ENCODE measurements around the gene SOX10. TPM values are rescaled to one million over a fixed set of nuclear protein-coding genes. Genes with fewer than 3 reads are reported as not detected.
"Not testable (repeated sequence)": the region's sequence is repeated elsewhere in the genome, so short reads cannot be mapped to it uniquely, and the experiment has no call there.

The SOX10 gene
- total RNA-seq, 1 experiment from 2014 or later: 2.4 TPM

DNA sequence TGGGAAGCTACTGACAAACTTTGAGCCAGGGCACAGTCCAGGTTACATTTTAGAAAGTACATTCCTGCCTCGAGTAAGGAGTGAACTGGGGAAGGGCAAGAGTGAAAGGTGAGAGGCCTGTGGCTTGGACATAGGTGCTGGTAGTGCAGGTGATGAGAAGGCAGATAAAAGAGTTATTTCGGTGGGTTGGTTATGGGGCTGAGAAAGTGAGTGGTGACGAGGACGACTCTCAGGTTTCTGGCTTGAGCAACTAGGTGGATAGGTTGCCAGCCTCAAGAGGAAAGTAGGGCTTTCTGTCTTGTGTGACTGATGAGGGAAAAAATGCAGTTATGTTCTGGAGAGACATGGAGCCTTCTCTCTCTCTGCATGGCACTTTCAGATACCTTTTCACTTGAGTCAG, 27.1 kb downstream of the SOX10 start:
- Histone ChIP-seq H3K9me3 (ENCODE audit: control insufficient read depth, low read depth, low read length) (no peaks in the 10 kb centered on the region), H3K14ac (ENCODE audit: insufficient read depth, low read length) (no peak overlapping the region), H3K4me2 (ENCODE audit: insufficient read depth, insufficient read length, low read length) (no peak overlapping the region), H3K4me1 (ENCODE audit: insufficient read depth, low read length) (no peaks in the 10 kb centered on the region), H3K27me3 (ENCODE audit: insufficient read depth, low read length) (no peaks in the 10 kb centered on the region), H4K91ac (ENCODE audit: insufficient read length, low read depth, low read length) (no peak overlapping the region), H2AK5ac (ENCODE audit: insufficient read length, low read length) (no peak overlapping the region), H3K56ac (ENCODE audit: insufficient read length, low read depth, low read length) (no peak overlapping the region), H3K27ac (ENCODE audit: insufficient read length, low read depth, low read length) (no peak overlapping the region), H4K20me1 (ENCODE audit: control insufficient read depth, insufficient read depth, insufficient read length) (no peaks in the 10 kb centered on the region), H2BK120ac (ENCODE audit: low read depth, low read length, poor library complexity, severe bottlenecking) (no peak overlapping the region), H3K9ac (ENCODE audit: extremely low read depth, insufficient read length, low read length) (no peak overlapping the region), H2BK12ac (ENCODE audit: insufficient read length, low read depth, low read length) (no peak overlapping the region), H4K8ac (replicated peaks; ENCODE audit: insufficient read length, low read depth, low read length) (no peak overlapping the region), H2BK15ac (ENCODE audit: low read depth, low read length) (no peak overlapping the region), H3K23me2 (ENCODE audit: insufficient read length, low read depth, low read length, poor library complexity, severe bottlenecking) (peaks cover 13% of the 10 kb centered on the region), H2BK20ac (ENCODE audit: low read depth, low read length, poor library complexity, severe bottlenecking) (no peak overlapping the region), H3K23ac (ENCODE audit: insufficient read length, low read depth, low read length) (no peak overlapping the region), H3T11ph (ENCODE audit: low read length) (no peak overlapping the region), H4K5ac (ENCODE audit: insufficient read length, low read depth, low read length) (no peak overlapping the region), H3K79me2 (ENCODE audit: insufficient read depth, low read length) (peaks cover 6% of the 10 kb centered on the region; the same call in 1 of the 2 replicates), H2BK5ac (ENCODE audit: insufficient read length, low read length) (no peak overlapping the region), H2AFZ (ENCODE audit: low read length) (no peak overlapping the region), H3K18ac (ENCODE audit: insufficient read length, low read depth, low read length) (no peak overlapping the region), H3K4ac (ENCODE audit: low read depth, low read length) (no peak overlapping the region), H3K79me1 (ENCODE audit: insufficient read depth, low read depth, low read length, poor library complexity, severe bottlenecking) (peaks cover 7% of the 10 kb centered on the region)
- Mint-ChIP-seq H3K4me3 (no peak overlapping the region), H3K27ac (no peak overlapping the region), H3K27me3 (ENCODE audit: low read depth) (peaks cover 2% of the 10 kb centered on the region), H3K36me3 (ENCODE audit: insufficient read depth in 1 of 3, low read depth in 3 of 3) (peaks cover 40 to 61% (median 53%) of the 10 kb centered on the region in 3 experiments), H3K4me1 (peaks cover 15 to 16% of the 10 kb centered on the region in 2 experiments), H3K9me3 (no peaks in the 10 kb centered on the region)
- WGBS (ENCODE audit: extremely low coverage, insufficient read length, low lambda C conversion rate): 100% methylated on average over 1 of the region's 4 CpGs
- TF ChIP-seq, protein P1, sequence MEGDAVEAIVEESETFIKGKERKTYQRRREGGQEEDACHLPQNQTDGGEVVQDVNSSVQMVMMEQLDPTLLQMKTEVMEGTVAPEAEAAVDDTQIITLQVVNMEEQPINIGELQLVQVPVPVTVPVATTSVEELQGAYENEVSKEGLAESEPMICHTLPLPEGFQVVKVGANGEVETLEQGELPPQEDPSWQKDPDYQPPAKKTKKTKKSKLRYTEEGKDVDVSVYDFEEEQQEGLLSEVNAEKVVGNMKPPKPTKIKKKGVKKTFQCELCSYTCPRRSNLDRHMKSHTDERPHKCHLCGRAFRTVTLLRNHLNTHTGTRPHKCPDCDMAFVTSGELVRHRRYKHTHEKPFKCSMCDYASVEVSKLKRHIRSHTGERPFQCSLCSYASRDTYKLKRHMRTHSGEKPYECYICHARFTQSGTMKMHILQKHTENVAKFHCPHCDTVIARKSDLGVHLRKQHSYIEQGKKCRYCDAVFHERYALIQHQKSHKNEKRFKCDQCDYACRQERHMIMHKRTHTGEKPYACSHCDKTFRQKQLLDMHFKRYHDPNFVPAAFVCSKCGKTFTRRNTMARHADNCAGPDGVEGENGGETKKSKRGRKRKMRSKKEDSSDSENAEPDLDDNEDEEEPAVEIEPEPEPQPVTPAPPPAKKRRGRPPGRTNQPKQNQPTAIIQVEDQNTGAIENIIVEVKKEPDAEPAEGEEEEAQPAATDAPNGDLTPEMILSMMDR (conservative IDR thresholded peaks at IDR 0.05): no peak
- no peak for DNase-seq

DNA sequence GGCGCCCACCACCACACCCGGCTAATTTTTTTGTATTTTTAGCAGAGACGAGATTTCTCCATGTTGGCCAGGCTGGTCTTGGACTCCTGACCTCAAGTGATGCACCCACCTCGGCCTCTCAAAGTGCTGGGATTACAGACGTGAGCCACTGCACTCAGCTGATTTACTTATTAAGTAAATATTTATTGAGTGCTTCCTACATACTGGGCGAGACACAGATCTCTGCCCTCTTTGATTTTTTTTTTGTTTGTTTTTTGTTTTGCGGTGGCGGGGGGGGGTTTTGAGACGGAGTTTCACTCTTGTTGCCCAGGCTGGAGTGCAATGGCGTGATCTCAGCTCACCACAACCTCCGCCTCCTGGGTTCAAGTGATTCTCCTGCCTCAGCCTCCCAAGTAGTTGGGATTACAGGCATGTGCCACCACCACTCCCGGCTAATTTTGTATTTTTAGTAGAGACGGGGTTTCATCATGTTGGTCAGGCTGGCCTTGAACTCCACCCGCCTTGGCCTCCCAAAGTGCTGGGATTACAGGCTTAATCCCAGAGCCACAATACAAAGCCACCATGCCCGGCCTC, 28.4 kb downstream of the SOX10 start:
- H3K27me3 Mint-ChIP-seq (ENCODE audit: low read depth); H3K79me2 ChIP-seq (ENCODE audit: insufficient read depth, low read length); H3K18ac ChIP-seq (ENCODE audit: insufficient read length, low read depth, low read length); H3K4ac ChIP-seq (ENCODE audit: low read depth, low read length); H3K4me1 ChIP-seq (ENCODE audit: insufficient read depth, low read length); H2BK20ac ChIP-seq (ENCODE audit: low read depth, low read length, poor library complexity, severe bottlenecking); H2AK5ac ChIP-seq (ENCODE audit: insufficient read length, low read length); H3T11ph ChIP-seq (ENCODE audit: low read length); H3K56ac ChIP-seq (ENCODE audit: insufficient read length, low read depth, low read length); H3K79me1 ChIP-seq (ENCODE audit: insufficient read depth, low read depth, low read length, poor library complexity, severe bottlenecking); H3K27me3 ChIP-seq (ENCODE audit: insufficient read depth, low read length); H2BK120ac ChIP-seq (ENCODE audit: low read depth, low read length, poor library complexity, severe bottlenecking); H4K5ac ChIP-seq (ENCODE audit: insufficient read length, low read depth, low read length); H2AFZ ChIP-seq (ENCODE audit: low read length); H3K14ac ChIP-seq (ENCODE audit: insufficient read depth, low read length); H2BK12ac ChIP-seq (ENCODE audit: insufficient read length, low read depth, low read length); H3K27ac ChIP-seq (ENCODE audit: insufficient read length, low read depth, low read length); H3K27ac Mint-ChIP-seq; H3K9me3 ChIP-seq (ENCODE audit: control insufficient read depth, low read depth, low read length); H3K4me2 ChIP-seq (ENCODE audit: insufficient read depth, insufficient read length, low read length); H4K20me1 ChIP-seq (ENCODE audit: control insufficient read depth, insufficient read depth, insufficient read length); H2BK15ac ChIP-seq (ENCODE audit: low read depth, low read length); H4K8ac ChIP-seq (replicated peaks; ENCODE audit: insufficient read length, low read depth, low read length); H3K23ac ChIP-seq (ENCODE audit: insufficient read length, low read depth, low read length); H3K4me3 Mint-ChIP-seq; H4K91ac ChIP-seq (ENCODE audit: insufficient read length, low read depth, low read length); H2BK5ac ChIP-seq (ENCODE audit: insufficient read length, low read length); H3K9ac ChIP-seq (ENCODE audit: extremely low read depth, insufficient read length, low read length); H3K9me3 Mint-ChIP-seq; DNase-seq: not testable (repeated sequence)
- peaks cover 13% of the 10 kb centered on the region for H3K23me2 ChIP-seq (ENCODE audit: insufficient read length, low read depth, low read length, poor library complexity, severe bottlenecking)
- H3K36me3 Mint-ChIP-seq (ENCODE audit: insufficient read depth in 1 of 3, low read depth in 3 of 3): peaks cover 27 to 47% (median 40%) of the 10 kb centered on the region in 3 experiments
- peaks cover 19 to 23% of the 10 kb centered on the region in 2 experiments for H3K4me1 Mint-ChIP-seq
- WGBS (ENCODE audit: extremely low coverage, insufficient read length, low lambda C conversion rate): no CpG with 5 or more reads among the region's 15 CpGs

Measured in H9 (cell line).